HG02571 (cell line): ENCODE data around the gene WNT9B.
"Not testable (repeated sequence)": the region's sequence is repeated elsewhere in the genome, so short reads cannot be mapped to it uniquely, and the experiment has no call there.

ENCODE experiments used
- ATAC-seq: cut with Tn5 transposase; IDR thresholded peaks from one replicate; pipeline ENCODE4 v1.9.1; 2021; ENCODE audit warnings: mild to moderate bottlenecking, moderate library complexity; ENCODE audit not compliant: unreplicated experiment

The WNT9B gene

DNA sequence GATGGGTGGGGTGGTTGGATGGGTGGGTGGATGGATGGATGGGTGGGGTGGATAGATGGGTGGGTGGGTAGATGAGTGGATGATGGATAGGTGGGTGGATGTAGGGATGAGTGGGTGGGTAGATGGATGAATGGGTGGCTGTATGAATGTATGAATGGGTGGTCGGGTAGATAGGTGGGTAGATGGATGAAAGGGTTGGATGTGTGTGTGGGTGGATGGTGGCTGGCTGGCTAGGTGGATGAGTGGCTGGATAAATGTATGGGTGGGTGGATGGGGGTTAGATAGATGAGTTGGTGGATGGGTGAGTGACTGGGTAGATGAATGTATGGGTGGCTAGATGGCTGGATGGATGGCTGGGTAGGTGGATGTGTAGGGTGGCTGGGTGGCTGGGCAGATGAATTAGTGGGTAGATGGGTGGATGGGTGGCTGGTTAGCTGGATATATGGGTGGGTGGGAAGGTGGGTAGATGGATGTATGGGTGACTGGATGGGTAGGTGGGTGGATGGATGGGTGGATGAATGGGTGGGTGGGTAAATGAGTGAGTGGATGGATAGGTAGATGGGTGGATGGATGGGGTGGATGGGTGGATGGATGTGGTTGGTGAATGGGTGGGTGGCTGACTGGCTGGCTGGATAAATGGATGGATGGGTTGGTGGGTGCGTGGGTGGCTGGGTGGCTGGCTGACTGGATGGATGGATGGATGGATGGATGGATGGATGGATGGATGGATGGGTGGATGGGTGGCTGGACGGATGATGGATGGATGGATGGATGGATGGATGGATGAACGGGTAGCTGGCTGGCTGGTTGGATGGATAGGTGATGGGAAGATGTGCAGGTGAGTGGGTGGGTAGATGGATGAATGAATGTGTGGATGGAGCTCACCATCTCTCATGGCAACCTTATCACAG, 52.6 kb downstream of the WNT9B start:
- ATAC-seq, result no peak

DNA sequence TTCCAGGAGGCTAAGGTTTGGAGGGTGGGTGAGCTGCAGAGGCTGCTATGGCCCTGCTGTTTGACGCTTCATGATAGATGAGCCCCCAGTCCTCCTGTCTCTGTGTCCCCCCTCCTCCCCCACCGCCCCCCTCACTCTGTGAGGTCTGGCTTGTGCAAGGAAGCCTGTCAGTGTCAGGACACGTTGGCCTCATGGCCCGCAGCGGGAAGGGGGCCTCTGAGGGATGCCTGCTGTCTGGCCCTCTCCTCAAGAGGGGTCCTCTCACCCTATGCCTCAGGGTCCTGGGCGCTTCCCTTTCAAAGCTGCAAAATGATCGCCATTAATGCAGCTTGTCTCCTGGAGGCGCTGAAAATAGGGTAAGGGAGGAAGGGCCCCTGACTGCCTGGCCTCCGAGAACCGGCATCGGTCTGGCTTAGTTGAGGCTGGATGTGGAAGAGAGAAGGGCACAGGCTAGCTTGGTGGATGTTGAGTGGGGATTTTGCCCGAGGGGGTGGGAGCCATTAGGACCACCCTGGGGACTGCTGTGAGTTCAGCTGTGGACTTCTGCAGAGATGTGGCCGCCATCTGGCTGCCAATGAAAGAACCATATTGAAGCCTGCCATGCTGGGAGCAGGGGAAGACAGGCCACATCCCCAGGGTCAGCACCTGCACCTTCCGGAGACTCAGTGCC, 56.8 kb downstream of the WNT9B start:
- ATAC-seq, result no peak

DNA sequence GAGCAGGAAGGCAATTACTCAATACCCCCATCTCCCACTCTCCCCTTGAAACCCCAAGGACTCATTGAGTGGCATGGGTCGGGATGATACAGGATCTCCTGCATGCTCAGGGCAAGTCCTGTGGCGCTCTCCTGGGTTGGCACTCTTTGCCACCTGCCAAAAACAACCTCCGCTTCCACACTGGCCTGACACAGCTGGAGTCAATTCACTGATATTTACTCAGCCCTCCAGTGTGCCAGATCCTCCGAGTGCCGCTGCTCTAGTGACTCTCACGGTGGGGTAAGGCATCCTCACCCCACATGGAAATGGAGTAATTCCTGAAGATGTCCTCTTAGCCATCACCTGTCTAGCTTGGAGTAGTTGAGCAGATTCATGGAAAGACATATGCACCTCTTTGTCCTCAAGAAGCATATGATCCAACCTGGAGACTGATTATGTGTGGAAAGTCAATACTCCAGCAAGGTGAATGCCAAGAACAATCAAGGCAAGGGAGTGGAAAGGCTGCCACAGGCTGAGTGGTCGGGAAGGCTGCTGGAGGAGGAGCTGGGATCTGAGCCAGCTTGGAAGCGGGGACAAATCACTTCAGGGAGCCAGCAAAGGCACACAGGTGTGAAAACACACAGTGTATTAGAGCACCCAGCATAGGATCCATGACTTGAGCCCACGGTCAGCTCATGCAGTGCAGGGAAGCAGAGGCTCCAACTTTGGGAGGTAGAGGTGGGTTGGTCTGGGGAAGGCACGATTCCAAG, 59.0 kb downstream of the WNT9B start:
- ATAC-seq, result no peak

DNA sequence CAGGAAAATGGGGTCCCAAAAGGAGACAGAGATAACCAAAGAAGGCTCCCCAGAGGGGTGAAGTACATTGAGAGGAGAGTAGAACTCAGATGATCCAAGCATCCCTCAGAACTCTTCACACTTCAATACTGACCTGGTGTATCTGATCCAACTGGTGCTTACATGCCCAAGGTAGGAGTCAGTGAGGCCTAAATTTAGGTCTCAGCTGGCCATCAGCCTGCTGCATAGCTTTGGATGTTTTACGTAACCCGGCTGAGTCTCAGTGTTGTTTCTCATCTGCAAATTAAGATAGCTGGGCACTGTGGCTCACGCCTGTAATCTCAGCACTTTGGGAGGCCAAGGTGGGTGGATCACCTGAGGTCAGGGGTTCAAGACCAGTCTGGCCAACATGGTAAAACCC, 59.9 kb downstream of the WNT9B start:
- ATAC-seq, result no peak

DNA sequence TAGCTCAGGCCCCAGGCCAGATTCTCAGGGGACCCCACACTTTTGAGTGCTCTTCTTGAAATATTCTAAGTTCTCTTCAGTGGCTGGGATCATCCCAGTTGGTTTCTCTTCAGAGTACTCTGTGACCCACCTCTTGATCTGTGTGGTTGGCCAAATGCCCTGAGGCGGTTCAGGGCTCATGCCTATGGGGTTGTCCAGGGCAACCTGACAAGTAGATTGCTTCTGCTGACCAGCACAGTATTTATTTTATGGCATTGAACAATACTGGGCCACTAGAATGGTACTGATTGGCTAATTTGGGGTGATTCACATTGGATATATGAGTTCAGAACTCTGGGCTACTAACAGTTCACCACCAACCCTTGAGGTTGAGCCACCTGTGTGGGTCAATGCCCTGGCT, 64.2 kb downstream of the WNT9B start:
- ATAC-seq, result no peak

DNA sequence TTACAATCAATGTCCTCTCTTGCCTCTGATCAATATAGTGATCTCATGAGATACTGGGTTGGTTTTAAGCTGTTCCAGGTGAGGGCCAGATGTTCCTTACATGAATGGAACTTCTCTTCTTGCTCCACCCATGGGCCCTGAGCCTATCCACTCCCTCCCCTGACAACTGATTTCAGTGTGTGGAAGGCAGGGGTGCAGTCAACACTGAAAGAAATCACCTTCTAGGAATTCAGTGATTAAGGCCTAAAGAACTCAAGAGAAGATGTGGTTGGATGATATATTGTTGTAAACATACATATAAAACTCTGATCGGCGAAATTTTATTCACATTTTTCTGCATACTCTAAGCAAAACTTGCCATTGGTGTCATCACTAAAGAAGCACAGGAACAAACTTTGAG, 64.8 kb downstream of the WNT9B start:
- ATAC-seq, result no peak

DNA sequence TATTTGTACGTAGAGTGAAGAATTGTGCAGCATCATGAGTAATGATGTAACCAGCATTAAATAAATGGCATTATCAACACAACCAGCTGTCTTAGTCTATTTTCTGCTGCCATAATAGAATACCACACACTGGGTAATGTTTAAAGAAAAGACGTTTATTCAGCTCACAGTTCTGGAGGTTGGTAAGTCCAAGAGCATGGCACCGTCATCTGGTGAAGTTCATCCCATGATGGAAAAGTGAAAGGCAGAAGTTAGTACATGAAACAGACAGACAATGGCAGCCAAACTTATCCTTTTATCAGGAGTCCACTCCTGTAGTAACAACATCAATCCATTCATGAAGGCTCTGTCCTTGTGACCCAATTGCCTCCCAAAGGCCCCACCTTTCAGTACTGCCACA, 65.2 kb downstream of the WNT9B start:
- no peak for ATAC-seq

DNA sequence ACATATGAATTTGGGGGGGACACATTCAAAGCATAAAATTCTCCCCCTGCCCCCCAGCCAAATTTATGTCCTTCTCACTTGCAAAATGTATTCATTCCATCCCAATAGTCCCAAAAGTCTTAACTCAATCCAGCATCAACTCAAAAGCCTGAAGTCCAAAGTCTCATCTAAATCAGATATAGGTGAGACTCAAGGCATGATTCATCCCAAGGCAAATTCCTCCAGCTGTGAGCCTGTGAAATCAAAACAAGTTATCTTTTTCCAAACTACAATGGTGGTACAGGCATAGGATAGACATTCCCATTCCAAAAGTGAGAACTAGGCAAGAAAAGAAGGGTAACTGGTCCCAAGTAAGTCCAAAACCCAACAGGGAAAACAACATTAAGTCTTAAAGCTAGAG, 65.7 kb downstream of the WNT9B start:
- no peak for ATAC-seq

DNA sequence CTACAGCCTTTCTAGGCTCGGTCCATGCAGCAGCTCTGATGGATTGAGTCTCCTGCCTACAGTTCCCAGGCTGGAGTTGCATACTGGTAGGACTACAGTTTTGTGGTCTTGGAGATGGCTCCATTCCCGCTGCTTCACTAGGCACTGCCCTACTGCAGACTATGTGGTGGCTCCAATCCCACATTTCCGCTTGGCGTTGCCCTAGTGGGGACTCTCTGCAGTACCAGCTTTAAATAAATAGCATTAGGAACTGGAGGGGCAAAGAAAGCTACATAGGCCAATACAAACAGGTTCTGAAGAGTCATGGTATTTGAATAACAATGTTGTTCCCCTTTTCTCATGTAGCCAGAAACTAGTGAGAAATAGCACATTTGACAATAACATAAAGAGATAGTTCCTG, 66.1 kb downstream of the WNT9B start:
- ATAC-seq, result no peak

DNA sequence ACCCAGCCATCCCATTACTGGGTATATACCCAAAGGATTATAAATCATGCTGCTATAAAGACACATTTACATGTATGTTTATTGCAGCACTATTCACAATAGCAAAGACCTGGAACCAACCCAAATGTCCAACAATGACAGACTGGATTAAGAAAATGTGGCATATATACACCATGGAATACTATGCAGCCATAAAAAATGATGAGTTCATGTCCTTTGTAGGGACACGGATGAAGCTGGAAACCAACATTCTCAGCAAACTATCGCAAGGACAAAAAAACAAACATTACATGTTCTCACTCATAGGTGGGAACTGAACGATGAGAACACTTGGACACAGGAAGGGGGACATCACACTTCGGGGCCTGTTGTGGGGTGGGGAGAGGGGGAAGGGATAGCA, 70.6 kb downstream of the WNT9B start:
- ATAC-seq, result not testable (repeated sequence)

DNA sequence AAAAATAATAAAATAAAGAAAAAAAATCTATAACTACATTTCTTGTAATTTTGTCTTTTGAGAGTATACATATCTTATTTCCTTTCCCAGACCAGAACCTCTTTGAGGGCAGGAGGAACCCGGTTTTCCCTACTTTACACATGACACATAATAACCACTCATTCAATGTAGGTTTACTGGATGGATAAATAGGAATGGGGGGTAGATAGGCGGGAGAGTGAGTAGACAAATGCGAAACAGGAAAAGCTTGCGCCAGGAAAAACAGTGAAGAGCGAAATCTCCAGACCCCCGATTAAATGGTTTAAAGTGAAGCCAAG, 71.1 kb downstream of the WNT9B start:
- ATAC-seq, result no peak

DNA sequence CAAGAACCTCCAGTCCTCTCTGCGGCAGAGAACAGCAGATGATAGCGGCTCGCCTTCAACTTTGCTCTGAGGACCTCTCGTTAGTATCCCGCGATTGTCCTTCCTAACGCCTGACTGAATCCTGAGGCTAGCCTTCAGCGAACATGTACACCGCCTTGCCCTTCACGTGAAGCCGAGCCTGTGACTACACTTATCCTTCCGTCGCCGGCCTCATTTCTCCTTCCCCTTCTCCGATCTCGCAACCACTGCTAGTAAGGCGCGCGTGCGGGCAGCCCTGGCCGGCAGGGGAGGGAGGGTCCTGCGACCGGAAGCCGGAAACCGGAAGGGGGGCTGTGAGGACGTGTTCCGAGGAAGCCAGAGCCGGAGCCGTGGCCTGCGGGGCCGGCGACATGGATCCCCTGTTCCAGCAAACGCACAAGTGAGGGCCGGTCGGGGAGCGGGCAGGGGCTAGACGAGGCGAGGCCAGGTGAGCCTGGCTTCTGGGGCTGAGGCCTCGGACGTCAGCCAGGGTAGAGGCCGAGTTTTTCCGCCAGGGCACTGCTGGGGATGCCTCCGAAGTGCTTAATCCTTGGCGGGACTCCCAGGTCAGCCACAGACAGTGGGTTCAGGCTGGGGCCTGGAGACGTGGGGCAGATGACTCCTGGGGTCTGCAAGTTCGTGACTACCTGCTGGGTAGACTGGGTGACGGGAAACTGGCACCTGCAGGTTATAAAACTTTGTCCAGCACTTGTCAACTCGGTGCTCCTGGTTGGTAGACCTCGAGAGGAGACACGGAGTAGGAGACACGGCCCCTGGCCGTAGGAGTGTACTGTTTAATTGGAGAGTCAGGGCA, 71.6 kb downstream of the WNT9B start, which contains the start of gene GOSR2:
TSS of gene GOSR2 (plus strand) at position 357 of the 832 bp plus-strand sequence. CDS start at position 390, 33 bp downstream.
- peak; percentile 86 for ATAC-seq

DNA sequence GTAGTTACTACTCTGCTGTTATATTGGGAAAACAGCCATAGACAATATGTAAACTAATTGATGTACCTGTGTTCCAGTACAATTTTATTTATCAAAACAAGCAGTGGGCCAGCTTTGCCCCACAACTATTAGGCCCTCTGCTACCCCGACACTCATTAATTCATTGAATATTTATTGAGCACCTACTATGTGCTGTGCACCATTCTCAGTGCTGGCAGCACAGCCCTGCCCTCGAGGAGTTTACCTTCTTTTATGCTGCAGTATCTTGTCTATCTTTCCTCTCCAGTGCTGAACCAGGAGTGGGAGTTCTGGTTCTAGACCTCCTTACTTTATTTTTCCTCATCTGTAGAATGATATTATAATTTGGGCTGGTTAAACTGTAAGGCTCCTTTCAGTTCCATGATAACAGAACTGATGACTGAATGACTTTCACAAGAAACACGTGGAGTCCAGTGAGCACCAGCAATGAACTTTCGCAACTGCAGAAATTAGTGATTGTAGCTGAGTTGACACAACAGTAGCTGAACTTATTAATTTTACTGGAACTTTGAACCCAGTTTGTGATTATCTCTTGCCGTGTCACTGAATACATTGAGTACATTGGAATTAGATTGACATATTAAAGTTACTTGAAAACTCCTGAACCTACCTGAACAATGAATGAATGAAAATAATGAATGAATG, 73.9 kb downstream of the WNT9B start:
- ATAC-seq, result no peak

DNA sequence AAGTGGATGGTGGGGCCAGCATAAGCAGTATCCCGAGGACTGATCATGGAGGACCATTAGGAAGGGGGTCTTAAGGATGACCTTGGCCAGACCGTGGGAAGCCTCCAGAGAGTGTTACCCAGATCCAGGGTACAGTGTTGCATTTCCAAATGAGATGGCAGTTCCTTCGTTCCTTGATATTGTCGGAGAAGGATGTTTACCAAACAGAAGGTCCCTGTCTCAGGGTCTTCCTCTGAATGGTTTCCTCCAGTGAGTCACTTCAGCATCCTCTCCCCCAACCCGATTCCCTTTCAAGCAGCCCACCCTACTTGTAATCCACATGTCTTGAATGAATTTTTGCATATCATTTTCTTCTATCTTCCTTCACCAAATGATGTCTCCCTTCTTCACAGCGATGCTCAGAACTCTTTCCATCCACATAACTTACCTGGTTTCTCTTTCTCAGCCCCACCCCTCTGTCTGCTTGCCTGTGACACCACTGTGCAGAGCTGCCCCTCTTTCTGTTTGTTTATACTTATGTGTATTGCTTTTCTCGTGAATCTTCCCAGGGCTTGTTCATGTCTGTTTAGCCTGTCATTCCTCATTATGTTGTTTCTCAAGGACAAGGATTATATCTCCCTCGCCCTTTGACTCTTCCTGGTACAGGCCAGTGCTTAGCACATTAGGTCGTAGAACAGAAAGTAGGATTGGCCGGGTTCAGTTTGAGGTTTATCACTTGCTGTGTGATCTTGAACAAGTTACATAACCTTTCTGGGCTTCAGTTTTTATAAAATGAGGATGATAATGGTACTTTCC, 77.3 kb downstream of the WNT9B start:
- no peak for ATAC-seq

DNA sequence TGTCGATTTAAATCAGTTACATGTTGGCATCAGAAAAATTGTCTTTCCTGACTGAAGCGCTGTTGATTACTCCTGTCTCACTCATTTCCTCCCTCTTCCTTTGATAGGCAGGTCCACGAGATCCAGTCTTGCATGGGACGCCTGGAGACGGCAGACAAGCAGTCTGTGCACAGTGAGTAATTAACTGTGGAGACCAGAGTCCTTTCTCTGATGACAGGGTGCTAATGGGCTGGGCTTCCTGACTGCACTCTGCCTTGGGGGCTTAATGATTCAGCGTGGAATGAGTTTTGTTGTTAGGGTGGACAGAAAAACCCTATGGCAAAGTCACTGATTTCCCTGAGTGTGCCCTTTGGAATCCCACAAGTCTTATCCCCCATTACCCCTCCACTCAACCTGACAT, 78.0 kb downstream of the WNT9B start:
- ATAC-seq, result no peak

DNA sequence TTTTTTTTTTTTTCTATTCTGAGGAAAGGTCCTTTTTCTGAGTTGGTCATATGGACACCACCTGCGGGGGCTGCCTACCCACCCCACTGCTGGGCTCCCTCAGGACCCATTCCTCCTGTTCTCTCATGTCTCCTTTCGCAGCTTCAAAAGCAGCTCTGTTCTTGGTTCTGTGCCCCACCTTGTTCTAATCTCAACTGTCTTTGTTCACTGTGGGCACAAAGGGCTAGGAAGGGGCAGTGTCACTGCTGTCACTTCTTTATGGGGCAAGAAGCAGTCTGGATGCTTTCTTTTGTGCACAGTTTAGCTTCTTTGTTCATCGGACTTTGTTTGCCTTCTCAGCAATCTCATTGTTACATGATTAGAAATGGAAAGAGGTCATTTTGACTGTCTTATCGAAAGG, 78.7 kb downstream of the WNT9B start:
- ATAC-seq, result no peak

DNA sequence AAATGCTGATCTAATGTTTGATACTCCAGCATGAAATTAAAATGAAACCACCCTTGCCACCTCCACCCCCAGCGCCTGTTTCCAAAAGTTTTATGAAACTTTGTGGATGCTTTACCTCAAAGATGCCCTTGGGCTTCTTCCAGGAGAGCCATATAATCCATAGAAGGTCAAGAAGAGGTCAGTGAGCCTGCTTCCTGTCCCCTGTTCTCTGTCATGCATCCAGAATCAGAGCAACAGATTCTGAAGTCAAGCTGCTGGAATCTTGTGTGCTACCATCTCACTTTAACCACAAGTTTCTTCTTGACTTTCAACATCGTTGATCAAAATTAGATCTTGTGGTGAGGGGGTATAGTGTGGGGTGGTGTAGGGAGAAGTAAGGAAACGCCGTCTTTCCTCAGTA, 80.2 kb downstream of the WNT9B start:
- no peak for ATAC-seq

DNA sequence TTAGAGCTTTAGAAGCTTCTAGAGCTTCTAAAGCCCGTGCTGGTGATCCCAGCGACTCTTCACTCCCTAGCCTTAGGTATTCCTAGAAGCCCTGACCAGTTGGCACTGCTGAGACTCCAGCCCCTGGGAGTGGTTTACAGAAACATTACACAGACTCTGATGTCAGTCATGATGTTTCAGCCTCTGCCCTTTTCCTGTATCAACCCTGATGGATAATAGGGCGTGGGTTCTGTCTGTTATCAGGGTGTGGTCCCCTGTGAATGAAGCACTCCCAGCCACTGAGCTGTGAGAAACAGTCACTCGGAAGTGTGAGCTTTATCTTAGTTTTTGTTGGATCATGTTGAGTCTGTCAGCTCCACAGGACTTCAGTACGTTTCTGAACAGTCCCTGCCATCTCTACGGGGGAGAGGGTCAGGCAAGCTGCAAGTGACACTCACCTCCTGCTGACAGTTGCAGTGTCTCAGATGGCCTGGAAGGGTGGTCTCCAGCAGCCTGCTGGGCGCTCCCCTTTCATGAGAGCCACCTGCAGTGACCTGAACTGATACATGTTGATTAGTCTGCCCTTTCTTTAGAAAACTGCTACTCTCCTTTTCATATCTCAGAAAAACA, 84.4 kb downstream of the WNT9B start:
- no peak for ATAC-seq
